HG03196 (cell line): Measurements from ENCODE around the gene EIF2B1.

Experiments
- ATAC-seq: cut with Tn5 transposase; IDR thresholded peaks from one replicate; pipeline ENCODE4 v1.9.1; 2021; ENCODE audit not compliant: unreplicated experiment

EIF2B1 gene

DNA sequence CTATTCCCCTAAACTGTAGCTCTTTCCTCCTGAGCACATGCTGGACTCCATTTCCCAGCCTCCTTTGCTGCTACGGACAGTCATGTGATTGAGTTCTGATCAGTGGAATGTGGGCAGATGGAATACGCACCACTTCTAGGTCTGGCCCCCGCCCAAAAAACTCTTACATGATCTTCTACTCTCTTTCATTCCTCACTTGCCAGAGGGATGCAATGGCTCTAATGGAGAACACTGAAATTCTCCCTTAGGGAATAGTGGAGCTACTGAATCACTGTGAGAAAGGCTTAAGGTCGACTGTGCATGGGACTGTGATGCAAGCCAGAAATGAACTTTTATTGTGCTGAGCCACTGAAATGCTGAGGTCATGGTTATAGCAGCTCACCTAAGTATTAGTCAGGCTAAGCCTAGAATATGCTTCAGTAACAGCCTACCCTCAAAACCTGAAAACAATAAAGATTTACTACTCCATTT is 62.1 kb downstream of the EIF2B1 start:
- ATAC-seq = no peak
